OCI-M2 (cell line): ENCODE results near the gene MAP1B.
"Not testable (repeated sequence)": the region's sequence is repeated elsewhere in the genome, so short reads cannot be mapped to it uniquely, and the experiment has no call there.

Experiments used
- DNase-seq: peaks from one replicate; lab custom pipeline; 2025; ENCODE audit not compliant: unreplicated experiment; lab: John Stamatoyannopoulos, UW

Gene MAP1B

GRCh38 chr5:72159501-72159911 lies 52.2 kb downstream of the MAP1B start:
- DNase-seq, result no peak

- no peak for DNase-seq
Observed at GRCh38 chr5:72160329-72160728, 53.1 kb downstream of the MAP1B start.

GRCh38 chr5:72160959-72161358 lies 53.7 kb downstream of the MAP1B start:
- no peak for DNase-seq

GRCh38 chr5:72161951-72162350 lies 54.7 kb downstream of the MAP1B start:
- no peak for DNase-seq

GRCh38 chr5:72163349-72163983 lies 56.2 kb downstream of the MAP1B start:
- no peak for DNase-seq

- peak; percentile 55 for DNase-seq
Observed at GRCh38 chr5:72166070-72166979, 59.0 kb downstream of the MAP1B start.

GRCh38 chr5:72167257-72167656 lies 60.0 kb downstream of the MAP1B start:
- DNase-seq, result no peak

- DNase-seq, result no peak
Observed at GRCh38 chr5:72167804-72168203, 60.5 kb downstream of the MAP1B start.

- DNase-seq, result no peak
Observed at GRCh38 chr5:72170101-72170500, 62.8 kb downstream of the MAP1B start.

GRCh38 chr5:72171181-72171580 lies 63.9 kb downstream of the MAP1B start:
- not testable (repeated sequence) for DNase-seq

- no peak for DNase-seq
Observed at GRCh38 chr5:72171667-72172066, 64.4 kb downstream of the MAP1B start.

GRCh38 chr5:72172786-72173185 lies 65.5 kb downstream of the MAP1B start:
- DNase-seq, result no peak

- no peak for DNase-seq
Observed at GRCh38 chr5:72177538-72177937, 70.3 kb downstream of the MAP1B start.

- DNase-seq, result no peak
Observed at GRCh38 chr5:72179028-72179815, 71.9 kb downstream of the MAP1B start.

GRCh38 chr5:72179816-72180440 lies 72.7 kb downstream of the MAP1B start:
- no peak for DNase-seq

- no peak for DNase-seq
Observed at GRCh38 chr5:72180925-72181324, 73.7 kb downstream of the MAP1B start.

- no peak for DNase-seq
Observed at GRCh38 chr5:72182686-72183085, 75.4 kb downstream of the MAP1B start.

GRCh38 chr5:72183101-72183520 lies 75.8 kb downstream of the MAP1B start:
- no peak for DNase-seq

GRCh38 chr5:72184408-72184807 lies 77.1 kb downstream of the MAP1B start:
- no peak for DNase-seq

- DNase-seq, result no peak
Observed at GRCh38 chr5:72185496-72186329, 78.4 kb downstream of the MAP1B start.
